Measurements from ENCODE around the gene SPHKAP. TPM values are rescaled to one million over a fixed set of nuclear protein-coding genes. Genes with fewer than 3 reads are reported as not detected.

SPHKAP gene
- total RNA-seq, 4 donors from 2014 or later: not detected

DNA sequence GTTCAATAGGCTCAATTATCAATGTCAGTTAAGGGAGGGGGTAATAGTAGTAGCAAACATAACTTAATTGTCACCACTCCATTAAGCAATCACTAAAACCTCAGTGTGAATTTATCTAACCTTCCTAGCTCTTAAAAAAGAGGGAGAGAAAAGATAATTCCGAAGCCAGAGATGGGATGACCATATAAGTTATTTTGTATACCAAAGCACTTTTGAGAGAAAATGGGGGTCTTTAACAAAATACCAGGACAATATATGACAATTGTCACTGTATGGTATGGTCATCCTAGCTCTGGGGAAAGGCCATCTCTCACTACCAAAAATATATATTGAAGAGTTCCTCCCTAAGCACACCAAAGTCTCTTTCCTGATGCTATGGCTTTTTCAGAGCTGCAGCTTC, 55.1 kb downstream of the SPHKAP start:
- DNase-seq (ENCODE audit: low spot score) (no peak), ATAC-seq (ENCODE audit: low FRiP score) (no peak)
- TF ChIP-seq, protein P1, sequence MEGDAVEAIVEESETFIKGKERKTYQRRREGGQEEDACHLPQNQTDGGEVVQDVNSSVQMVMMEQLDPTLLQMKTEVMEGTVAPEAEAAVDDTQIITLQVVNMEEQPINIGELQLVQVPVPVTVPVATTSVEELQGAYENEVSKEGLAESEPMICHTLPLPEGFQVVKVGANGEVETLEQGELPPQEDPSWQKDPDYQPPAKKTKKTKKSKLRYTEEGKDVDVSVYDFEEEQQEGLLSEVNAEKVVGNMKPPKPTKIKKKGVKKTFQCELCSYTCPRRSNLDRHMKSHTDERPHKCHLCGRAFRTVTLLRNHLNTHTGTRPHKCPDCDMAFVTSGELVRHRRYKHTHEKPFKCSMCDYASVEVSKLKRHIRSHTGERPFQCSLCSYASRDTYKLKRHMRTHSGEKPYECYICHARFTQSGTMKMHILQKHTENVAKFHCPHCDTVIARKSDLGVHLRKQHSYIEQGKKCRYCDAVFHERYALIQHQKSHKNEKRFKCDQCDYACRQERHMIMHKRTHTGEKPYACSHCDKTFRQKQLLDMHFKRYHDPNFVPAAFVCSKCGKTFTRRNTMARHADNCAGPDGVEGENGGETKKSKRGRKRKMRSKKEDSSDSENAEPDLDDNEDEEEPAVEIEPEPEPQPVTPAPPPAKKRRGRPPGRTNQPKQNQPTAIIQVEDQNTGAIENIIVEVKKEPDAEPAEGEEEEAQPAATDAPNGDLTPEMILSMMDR (IDR thresholded peaks at IDR 0.05): no peak

DNA sequence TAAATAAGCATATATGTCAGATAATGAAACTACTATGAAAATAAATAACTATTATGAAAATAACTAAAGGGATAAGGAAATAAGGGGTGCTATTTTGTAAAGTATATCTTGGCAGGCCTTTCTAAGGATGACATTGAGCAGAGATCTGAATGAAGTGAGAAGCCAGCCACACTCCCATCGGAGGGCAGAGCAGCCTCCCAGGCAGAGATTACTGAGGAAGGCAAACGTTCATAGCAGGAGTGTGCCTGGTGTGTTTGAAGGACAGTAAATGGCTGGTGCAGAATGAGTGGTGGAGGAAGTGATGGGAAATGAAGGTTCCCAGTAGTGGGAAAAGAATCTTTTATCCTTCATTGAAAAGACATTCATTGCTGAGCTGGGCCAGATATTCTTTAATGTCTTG, 62.5 kb downstream of the SPHKAP start:
- ATAC-seq (ENCODE audit: low FRiP score) (no peak), DNase-seq (ENCODE audit: low spot score) (no peak)
- TF ChIP-seq, protein P1 (IDR thresholded peaks at IDR 0.05): no peak

DNA sequence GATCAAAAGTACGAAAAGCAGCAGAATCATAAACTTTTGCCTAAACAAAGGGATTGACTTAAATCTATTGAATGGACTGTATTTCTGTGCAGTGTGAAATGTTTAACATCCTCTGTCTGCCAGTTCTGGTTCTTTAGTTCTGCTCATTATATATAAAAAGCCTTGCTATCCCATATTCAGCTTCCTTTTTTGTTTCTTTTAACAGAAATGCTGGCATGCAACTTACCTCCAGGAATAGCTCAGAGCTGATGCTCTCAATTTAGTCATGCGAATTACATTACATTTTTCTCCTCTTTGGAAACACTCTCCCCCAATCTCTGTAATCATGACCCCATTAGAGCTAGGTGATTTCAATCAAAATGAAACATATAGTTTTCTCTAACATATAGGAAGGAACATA, 73.6 kb downstream of the SPHKAP start:
- DNase-seq (ENCODE audit: low spot score): no peak
- ATAC-seq (ENCODE audit: low FRiP score): no peak
- TF ChIP-seq, protein P1 (IDR thresholded peaks at IDR 0.05): no peak

DNA sequence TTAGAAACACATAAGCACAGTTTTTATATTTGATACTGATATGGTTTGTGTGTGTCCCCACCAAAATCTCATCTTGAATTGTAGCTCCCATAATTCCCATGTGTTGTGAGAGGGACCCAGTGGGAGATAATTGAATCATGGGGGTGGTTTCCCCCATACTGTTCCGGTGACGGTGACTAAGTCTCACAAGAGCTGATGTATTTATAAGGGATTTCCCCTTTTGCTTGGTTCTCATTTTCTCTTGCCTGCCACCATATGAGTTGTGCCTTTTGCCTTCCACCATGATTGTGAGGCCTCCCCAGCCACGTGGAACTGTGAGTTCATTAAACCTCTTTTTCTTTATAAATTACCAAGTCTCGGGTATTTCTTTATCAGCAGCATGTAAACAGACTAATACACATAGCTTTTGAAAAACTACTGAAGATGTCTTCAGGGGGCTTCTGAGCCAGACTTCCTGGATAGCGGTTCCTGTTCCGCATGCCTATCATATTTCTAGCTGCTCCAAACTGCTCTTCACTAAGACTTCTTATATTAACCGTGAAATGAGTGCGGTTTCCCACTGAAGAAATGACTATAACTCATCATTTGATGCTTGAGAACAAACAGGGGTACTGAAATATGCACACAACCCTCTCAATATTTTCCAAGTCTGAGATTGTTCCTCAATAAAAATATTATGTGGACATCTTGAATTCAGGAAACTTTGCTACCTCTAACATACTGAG, 75.8 kb downstream of the SPHKAP start:
- DNase-seq (ENCODE audit: low spot score): no peak
- no peak for ATAC-seq (ENCODE audit: low FRiP score)
- TF ChIP-seq, protein P1 (IDR thresholded peaks at IDR 0.05): no peak

DNA sequence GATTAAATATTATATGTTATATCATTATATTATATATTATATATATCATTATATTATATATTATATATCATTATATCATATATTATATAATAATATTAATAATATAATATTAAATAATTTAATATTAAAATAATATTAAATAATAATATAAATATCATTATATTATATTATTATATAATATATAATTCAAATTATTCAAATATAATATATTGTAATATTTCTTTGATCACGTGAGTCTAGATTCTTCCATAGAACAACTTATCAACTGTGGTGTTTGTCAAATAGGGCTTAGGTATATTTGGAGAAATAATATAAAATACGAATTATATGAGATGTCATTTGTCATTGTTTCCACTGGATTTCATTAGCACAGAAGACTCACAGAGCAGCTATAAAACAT, 77.3 kb downstream of the SPHKAP start:
- DNase-seq (ENCODE audit: low spot score) (no peak), ATAC-seq (ENCODE audit: low FRiP score) (no peak)
- TF ChIP-seq, protein P1 (IDR thresholded peaks at IDR 0.05): no peak

DNA sequence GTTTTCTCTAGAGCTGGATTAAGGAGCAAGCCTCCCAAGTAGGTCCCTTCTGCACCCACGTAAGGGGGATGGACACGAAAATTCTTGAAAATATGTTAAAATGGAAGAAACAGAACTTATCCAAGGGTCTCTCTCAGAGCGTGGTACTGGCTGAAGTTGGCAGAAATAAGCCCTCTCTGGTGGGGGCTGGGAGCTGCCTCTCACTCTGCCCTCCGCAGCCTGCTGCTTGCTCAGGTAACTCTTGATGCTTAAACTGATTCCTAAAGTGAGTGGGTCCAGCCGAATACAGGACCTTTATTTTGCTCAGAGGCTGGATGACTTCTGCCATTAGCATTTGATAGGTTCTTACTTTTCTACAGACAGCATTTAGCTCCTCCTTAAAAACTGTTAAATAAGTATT, 78.1 kb downstream of the SPHKAP start:
- TF ChIP-seq, protein P1 (IDR thresholded peaks at IDR 0.05): no peak
- no peak for DNase-seq (ENCODE audit: low spot score)
- no peak for ATAC-seq (ENCODE audit: low FRiP score)

DNA sequence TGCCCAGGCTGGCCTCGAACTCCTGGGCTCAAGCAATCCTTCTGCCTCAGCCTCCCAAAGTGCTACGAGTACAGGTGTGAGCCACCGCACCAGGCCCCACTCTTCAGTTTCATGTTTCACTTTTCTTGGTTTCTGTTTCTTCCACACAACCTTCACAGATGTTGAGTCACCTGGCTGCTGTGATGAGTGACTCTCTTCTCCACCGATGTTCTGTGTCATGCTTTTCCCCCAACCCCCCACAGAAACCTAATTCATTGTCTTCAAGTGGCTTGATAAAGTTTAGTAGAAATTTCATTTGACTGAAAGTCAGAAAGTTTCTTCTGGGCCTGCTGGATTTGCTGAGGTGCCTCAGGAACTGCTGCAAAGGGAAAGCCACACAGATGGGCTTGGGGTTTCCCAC, 78.5 kb downstream of the SPHKAP start:
- ATAC-seq (ENCODE audit: low FRiP score) (no peak), DNase-seq (ENCODE audit: low spot score) (no peak)
- TF ChIP-seq, protein P1 (IDR thresholded peaks at IDR 0.05): no peak
